Cardiac muscle cell (in vitro differentiated cells and primary cell): Measurements from ENCODE around the gene SLC43A3. TPM values are rescaled to one million over a fixed set of nuclear protein-coding genes. Genes with fewer than 3 reads are reported as not detected.
A peak's percentile ranks its signal among the peaks of the same experiment; 100 is the strongest.

ENCODE experiments used
- DNase-seq, 2 donors: peaks; one replicate each; pipeline versions ENCODE4 v3.0.0 to v3.0.0-alpha.2; 2010 to 2017; ENCODE audit warnings: low read depth in 1 of 2, low spot score in 1 of 2
- H3K27ac ChIP-seq: fragments of 200-600 bp; sonication (generic); 2 replicates; pipeline ENCODE4 v1.5.1; 2016
- H3K27me3 ChIP-seq: fragments of 200-600 bp; sonication (generic); 2 replicates; pipeline ENCODE4 v1.6.0; 2016; ENCODE audit warnings: control low read depth
- H3K36me3 ChIP-seq: fragments of 200-600 bp; sonication (generic); 2 replicates; pipeline ENCODE4 v1.5.1; 2016; ENCODE audit warnings: control low read depth
- H3K4me1 ChIP-seq: fragments of 200-600 bp; sonication (generic); 2 replicates; pipeline ENCODE4 v1.8.1; 2017; ENCODE audit warnings: low read depth, mild to moderate bottlenecking, mixed run types
- H3K4me3 ChIP-seq: fragments of 200-600 bp; sonication (generic); 2 replicates; pipeline ENCODE4 v1.5.1; 2016; ENCODE audit warnings: mild to moderate bottlenecking
- H3K9me3 ChIP-seq: fragments of 200-600 bp; sonication (generic); 2 replicates; pipeline ENCODE4 v1.5.1; 2017; ENCODE audit warnings: low read depth, mild to moderate bottlenecking, control low read depth
- polyA plus RNA-seq: library from polyadenylated mRNA; unstranded; fragments of >200 nt; fragmentation: Nextera tagmentation; extraction: Ambion mirVana; gene quantifications from 2 replicates; pipeline ENCODE4 v1.2.1, GENCODE V29; 2016
- total RNA-seq: library from RNA; depleted of rRNA; stranded (reverse); fragments of >200 nt; gene quantifications from 2 replicates; pipeline ENCODE4 v1.2.3, GENCODE V29; 2016
- TF ChIP-seq, protein P1 (sequence below): IDR thresholded peaks from 2 replicates; pipeline ENCODE4 v1.5.1; 2012; ENCODE audit warnings: low read depth, mild to moderate bottlenecking, low read length

The SLC43A3 gene
- total RNA-seq: 1.7 and 1.9 TPM in 2 replicates
- polyA plus RNA-seq: 5.8 and 6.8 TPM in 2 replicates

DNA sequence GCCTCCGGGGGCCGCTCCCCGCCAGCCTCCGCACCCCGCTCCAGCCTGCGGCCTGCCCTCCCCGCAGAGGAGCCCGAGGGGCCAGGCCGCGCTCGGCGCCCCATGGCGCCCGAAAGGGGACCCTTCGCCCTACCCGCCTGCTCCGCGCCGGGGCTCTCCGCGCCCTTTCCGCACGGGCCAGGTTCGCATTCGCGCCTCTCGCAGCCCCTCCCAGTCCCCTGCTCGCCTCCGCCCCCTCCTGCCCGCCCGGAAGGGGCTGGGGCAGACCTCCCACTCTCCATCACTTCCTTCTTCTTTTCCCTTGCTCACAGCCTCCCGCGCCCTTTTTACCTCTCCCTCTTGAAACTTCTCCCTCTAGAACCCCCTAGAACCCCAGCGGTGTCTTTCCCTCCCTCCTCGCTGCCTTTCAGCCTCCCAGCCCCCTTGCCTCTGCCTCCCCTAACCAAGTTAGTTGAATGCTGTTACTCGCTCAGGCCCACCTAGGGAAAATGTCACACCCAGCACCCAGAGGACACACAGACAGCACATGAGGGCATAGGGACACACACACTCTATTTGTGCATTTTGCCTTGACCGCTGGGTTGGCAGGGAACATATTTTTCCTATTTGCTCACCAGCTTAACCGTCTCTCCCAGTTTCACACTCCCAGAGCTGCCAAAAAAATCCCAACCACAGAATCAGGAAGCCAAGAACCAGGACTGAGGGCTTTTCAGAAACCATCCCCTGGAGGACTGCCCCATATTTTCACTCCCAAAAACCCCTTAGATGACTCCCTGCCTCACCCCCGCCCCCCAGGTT is at the start of gene SLC43A3:
TSS of gene SLC43A3 (minus strand) at position 193 of the 798 bp plus-strand sequence. CDS start 949 bp downstream, outside the sequence.
- Histone ChIP-seq H3K27me3 (peaks cover 2% of the 10 kb centered on the region), H3K36me3 (no peaks in the 10 kb centered on the region), H3K4me3 (peak within 1 kb of the TSS; percentile 21), H3K27ac (no peak within 1 kb of the TSS), H3K9me3 (no peaks in the 10 kb centered on the region), H3K4me1 (no peaks in the 10 kb centered on the region)
- DNase-seq: peak; percentile 36 to 96
- TF ChIP-seq, protein P1, sequence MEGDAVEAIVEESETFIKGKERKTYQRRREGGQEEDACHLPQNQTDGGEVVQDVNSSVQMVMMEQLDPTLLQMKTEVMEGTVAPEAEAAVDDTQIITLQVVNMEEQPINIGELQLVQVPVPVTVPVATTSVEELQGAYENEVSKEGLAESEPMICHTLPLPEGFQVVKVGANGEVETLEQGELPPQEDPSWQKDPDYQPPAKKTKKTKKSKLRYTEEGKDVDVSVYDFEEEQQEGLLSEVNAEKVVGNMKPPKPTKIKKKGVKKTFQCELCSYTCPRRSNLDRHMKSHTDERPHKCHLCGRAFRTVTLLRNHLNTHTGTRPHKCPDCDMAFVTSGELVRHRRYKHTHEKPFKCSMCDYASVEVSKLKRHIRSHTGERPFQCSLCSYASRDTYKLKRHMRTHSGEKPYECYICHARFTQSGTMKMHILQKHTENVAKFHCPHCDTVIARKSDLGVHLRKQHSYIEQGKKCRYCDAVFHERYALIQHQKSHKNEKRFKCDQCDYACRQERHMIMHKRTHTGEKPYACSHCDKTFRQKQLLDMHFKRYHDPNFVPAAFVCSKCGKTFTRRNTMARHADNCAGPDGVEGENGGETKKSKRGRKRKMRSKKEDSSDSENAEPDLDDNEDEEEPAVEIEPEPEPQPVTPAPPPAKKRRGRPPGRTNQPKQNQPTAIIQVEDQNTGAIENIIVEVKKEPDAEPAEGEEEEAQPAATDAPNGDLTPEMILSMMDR: no peak

DNA sequence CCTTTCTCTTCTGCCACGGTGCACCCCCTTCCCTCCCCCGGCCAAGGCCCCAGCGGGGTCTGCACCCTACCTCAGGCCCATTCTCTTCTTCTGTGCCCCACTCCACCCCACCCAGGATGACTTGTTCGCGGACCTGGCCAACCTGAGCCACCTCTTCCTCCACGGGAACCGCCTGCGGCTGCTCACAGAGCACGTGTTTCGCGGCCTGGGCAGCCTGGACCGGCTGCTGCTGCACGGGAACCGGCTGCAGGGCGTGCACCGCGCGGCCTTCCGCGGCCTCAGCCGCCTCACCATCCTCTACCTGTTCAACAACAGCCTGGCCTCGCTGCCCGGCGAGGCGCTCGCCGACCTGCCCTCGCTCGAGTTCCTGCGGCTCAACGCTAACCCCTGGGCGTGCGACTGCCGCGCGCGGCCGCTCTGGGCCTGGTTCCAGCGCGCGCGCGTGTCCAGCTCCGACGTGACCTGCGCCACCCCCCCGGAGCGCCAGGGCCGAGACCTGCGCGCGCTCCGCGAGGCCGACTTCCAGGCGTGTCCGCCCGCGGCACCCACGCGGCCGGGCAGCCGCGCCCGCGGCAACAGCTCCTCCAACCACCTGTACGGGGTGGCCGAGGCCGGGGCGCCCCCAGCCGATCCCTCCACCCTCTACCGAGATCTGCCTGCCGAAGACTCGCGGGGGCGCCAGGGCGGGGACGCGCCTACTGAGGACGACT is 49.3 kb upstream of the SLC43A3 start:
- DNase-seq: peak in 1 of 2 donors; percentile 17
- Histone ChIP-seq H3K36me3 (no peaks in the 10 kb centered on the region), H3K4me3 (peak overlapping the region; percentile 19), H3K27me3 (peaks cover 34% of the 10 kb centered on the region), H3K27ac (no peak overlapping the region), H3K9me3 (no peaks in the 10 kb centered on the region), H3K4me1 (no peaks in the 10 kb centered on the region)
- TF ChIP-seq, protein P1: no peak

DNA sequence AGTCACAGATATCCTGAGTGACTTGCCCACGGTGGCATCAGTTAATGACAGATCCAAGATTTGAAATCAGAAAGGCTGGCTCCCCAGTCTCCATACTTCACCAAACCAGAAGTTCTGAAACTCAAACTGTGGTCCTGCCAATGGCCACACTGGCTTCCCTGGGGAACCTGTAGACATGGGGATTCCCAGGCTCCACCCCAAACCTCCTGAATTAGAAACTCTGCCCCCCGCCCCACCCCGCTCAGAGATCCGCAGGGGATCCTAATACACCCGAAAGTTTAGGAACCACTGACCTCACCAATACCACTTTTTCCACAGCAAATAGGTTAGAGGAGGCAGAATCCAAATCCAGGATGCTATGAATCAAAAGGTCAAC is 48.7 kb upstream of the SLC43A3 start:
- Histone ChIP-seq H3K27ac (no peak overlapping the region), H3K27me3 (peaks cover 34% of the 10 kb centered on the region), H3K4me1 (no peaks in the 10 kb centered on the region), H3K4me3 (no peak overlapping the region), H3K9me3 (no peaks in the 10 kb centered on the region), H3K36me3 (no peaks in the 10 kb centered on the region)
- TF ChIP-seq, protein P1: no peak
- no peak for DNase-seq

DNA sequence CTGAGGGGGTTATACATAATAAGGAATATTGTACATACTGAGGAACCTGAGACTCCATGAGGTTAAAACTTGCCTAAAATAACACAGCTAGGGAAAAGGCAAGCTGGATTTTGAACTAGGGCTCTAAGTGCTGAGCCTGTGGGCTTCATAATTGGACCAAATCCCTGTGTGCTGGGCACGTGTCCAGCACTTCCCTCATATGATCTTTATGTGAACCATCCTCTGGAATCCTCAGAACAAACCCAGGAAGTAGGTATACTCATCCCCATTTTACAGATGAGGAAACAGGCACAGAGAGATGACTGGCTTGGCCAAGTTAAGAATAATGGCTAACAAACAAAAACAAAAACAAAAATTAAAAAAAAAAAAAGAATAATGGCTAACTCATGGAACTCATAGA is 48.3 kb upstream of the SLC43A3 start:
- TF ChIP-seq, protein P1: no peak
- H3K36me3 ChIP-seq: no peaks in the 10 kb centered on the region
- no peaks in the 10 kb centered on the region for H3K9me3 ChIP-seq
- peaks cover 34% of the 10 kb centered on the region for H3K27me3 ChIP-seq
- no peak for DNase-seq
- no peaks in the 10 kb centered on the region for H3K4me1 ChIP-seq
- H3K27ac ChIP-seq: no peak overlapping the region
- no peak overlapping the region for H3K4me3 ChIP-seq

DNA sequence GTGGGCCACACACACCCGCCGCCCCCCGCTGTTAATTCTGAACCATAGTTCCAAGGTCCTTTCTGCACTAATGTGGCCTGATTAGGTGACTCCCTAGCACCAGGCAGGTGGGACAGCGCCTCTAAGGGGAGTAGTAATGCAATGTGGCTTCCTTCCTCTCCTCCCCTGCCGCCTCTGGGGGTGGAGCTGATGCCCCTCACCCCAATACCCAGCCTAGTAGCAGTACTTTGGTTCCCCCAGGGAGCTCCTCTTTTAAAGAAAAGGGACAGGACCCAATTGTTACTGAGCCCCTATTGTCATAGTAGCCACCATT is 47.8 kb upstream of the SLC43A3 start:
- H3K27me3 ChIP-seq: peaks cover 34% of the 10 kb centered on the region
- H3K9me3 ChIP-seq: no peaks in the 10 kb centered on the region
- no peaks in the 10 kb centered on the region for H3K36me3 ChIP-seq
- TF ChIP-seq, protein P1: no peak
- DNase-seq: no peak
- no peaks in the 10 kb centered on the region for H3K4me1 ChIP-seq
- no peak overlapping the region for H3K27ac ChIP-seq
- H3K4me3 ChIP-seq: no peak overlapping the region
